HG02852 (cell line): ENCODE results near the gene CAMK2A.

Experiments used
- ATAC-seq: cut with Tn5 transposase; IDR thresholded peaks from one replicate; pipeline ENCODE4 v1.9.1; 2021; ENCODE audit warnings: mild to moderate bottlenecking, moderate library complexity; ENCODE audit not compliant: unreplicated experiment

Gene CAMK2A

GRCh38 chr5:150317048-150318003, 27.8 kb upstream of the CAMK2A start:
- ATAC-seq, result no peak

DNA sequence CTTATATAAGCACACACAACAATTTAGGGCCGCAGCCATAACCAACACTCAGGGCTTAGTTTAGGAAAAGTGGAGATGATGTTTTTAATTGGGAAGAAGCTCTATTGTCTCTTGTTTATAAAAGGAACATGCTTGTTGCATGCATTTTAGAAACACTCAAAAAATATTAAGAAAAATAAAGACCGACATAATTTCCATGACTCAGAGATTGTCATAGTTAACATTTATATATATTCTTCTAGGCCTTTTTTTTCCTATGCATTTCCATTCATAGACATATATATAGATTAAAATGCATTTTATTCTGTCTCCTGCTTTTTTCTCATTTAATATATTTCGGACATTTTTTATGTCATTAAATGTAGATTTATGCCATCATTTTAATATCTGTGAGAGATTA, 26.7 kb upstream of the CAMK2A start:
- ATAC-seq, result no peak

- no peak for ATAC-seq
These were observed 25.7 kb upstream of the CAMK2A start for GRCh38 chr5:150315245-150315644.

- ATAC-seq, result no peak
These were observed 24.5 kb upstream of the CAMK2A start for GRCh38 chr5:150313921-150314716.

GRCh38 chr5:150313501-150313900, 23.9 kb upstream of the CAMK2A start:
- ATAC-seq, result no peak

DNA sequence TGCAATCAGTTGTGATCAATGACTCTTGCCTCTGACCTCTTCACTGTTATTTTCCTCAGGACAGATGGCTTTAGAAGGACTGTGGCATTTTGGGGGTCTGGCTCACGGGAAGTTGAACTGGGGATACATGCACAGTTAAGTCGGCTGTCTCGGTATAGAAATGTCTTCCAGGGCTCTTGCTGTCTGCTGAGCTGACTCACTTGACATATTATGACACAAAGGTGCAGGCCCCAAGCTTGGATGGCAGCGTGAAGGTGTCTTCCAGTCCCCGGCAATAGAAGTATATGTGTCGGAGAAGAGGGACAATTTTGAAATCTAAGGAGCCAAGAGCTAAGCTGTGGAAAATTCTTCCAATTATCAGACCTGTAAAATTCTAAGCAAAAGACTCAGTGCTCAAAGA, 22.9 kb upstream of the CAMK2A start:
- no peak for ATAC-seq

GRCh38 chr5:150311015-150311692, 21.6 kb upstream of the CAMK2A start:
- no peak for ATAC-seq

DNA sequence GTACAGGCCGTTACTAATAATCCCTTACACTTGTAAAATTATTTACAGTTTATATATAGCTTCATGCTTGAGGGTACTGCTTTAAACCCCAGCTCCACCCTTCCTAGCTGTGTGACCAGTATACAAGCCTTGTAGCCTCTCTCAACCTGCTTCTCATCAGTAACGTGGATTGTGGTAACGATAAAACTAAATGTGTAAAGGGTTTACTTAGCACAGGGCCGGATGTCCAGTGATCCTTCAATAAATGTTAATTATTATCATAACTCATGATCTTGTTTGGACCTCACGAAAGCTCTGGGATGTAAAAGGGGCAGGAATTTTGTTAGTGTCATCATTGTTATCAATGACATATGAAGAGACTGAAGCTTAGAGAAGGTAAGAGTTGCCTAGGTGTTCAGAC, 20.7 kb upstream of the CAMK2A start:
- no peak for ATAC-seq

- ATAC-seq, result no peak
These were observed 20.3 kb upstream of the CAMK2A start for GRCh38 chr5:150309886-150310239.

- ATAC-seq, result no peak
These were observed 19.7 kb upstream of the CAMK2A start for GRCh38 chr5:150309101-150309885.

GRCh38 chr5:150307617-150308426, 18.2 kb upstream of the CAMK2A start:
- ATAC-seq, result no peak

GRCh38 chr5:150306775-150307174, 17.2 kb upstream of the CAMK2A start:
- ATAC-seq, result no peak

- no peak for ATAC-seq
These were observed 16.0 kb upstream of the CAMK2A start for GRCh38 chr5:150305557-150305956.

- ATAC-seq, result no peak
These were observed 15.5 kb upstream of the CAMK2A start for GRCh38 chr5:150305095-150305494.

- ATAC-seq, result no peak
These were observed 15.0 kb upstream of the CAMK2A start for GRCh38 chr5:150304481-150305081.

DNA sequence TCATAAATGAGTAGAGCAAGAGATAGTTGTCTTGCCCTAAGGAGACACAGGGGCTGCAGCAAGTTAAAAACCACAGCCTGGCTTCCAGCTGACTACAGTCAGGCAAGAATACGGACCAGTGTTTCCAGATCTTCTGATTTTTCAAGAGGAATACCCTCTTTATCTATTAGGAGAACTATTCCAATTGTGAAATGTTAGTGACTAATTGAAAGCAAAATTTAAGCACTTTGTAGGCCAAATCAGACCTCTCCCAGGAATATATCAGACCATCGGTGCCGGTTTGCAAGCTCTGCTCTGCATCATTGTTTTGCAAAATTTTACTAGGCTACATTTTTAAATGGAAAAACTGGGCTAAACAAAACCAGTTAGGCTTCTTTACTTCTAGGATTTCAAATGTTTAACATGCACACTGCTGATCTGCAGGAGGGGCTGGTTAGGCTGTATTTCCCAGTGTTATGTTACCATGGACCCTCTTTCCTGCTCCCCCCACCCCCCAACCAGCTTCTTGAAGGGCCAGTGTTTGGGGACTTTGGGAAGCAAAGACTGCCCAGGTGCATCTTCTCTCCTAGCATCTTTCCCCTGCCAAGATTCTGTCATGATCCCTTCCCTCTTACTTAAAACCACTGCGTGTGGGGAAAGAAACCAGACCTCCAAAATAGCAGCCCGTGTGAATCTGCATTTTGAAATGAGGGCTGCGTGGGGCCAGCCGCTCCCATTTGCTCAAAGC, 14.2 kb upstream of the CAMK2A start:
- no peak for ATAC-seq

DNA sequence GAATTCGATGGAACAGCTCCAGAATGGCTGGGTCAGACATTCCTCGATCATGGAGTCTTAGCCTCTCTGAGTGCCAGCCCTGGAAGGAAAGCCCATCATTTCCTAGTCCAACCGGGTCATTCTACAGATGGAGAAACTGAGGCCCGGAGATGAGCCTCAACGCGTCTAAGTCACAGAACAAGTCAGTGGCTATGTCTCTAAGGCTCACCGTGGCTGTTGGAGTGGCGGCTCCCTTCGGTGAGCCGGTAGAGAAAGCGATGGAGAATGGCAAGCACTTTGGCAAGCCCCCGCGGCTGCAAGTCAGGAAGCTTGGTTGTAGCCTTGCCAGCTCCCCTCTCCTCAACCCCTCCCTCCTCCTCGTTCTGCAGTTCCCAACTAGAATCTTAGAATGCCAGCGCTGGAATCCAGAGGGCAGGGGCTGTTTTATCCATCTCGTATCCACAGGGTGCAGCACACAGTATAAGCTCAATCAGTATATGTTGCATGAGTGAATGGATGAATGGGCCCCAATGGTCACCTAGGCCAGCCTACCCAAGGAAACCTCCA, 13.6 kb upstream of the CAMK2A start:
- ATAC-seq, result no peak

DNA sequence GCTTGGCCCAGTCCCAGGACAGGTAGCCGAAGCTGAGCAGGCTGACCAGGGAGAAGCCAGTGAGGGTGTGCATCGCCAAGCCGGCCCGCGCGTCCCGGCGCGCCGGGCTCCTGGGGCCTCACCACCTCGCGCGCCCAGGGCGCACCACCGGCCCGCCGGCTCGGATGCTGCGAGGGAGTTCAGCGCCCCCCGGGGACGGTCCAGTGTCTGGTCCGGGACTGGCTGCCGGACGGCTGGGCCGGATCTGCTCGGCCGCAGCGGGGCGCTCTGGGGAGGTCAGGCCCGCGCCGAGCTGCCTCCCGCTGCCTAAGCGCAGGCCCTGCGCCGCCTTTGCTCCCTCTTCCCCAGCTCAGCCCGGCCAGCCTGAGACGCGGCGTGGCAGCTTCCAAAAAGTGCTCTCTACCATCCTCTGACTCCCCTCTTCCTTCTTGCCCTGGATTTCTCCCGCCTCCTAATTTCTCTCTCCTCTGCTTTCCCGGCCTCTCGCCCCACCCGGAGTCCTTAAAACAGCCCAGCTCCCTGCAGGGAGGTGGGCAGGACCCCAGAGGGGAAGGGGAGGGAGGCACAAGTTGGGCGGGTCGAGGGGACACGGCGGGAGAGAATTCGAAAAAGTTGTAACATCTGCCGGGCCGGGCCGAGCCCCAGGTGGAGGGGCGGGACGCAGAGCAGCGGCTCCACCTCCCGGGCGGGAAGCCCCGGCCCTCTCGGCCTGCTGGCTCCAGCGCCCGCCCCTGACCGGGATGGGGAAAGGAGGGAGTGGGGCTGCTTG, 12.9 kb upstream of the CAMK2A start, which contains the start of gene ARSI:
ARSI (minus strand) TSS at position 605 of the 769 bp plus-strand sequence; CDS start at position 73, 532 bp downstream.
- no peak for ATAC-seq
